T-cell (primary cell): ENCODE measurements around the gene TAS2R31. TPM values are rescaled to one million over a fixed set of nuclear protein-coding genes. Genes with fewer than 3 reads are reported as not detected.

Experiments
- ATAC-seq, 4 experiments: fragments of 200-7000 bp in 3 of 4; fragments of 150-1000 bp in 1 of 4; cut with Tn5 transposase; replicated peaks in 1 of 4; 1 replicate in 3 of 4; 2 replicates in 1 of 4; pipeline ENCODE4 v1.10.0; 2021; ENCODE audit warnings: moderate library complexity in 3 of 4, mild to moderate bottlenecking in 2 of 4, moderate number of reproducible peaks in 1 of 4
- CTCF ChIA-PET, 2 donors: fragments of 300-600 bp; sonication (Branson Sonifier 250); formaldehyde crosslinking; loops; one replicate each; lab custom pipeline; 2022; ENCODE audit warnings: antibody characterized with exemption in 2 of 2; lab: Charles Lee
- POLR2A ChIA-PET, 2 donors: fragments of 300-600 bp; sonication (Branson Sonifier 250); formaldehyde crosslinking; loops; one replicate each; lab custom pipeline; 2022; ENCODE audit warnings: antibody characterized with exemption in 2 of 2; lab: Charles Lee
- DNase-seq, 35 experiments: peaks; one replicate each; pipeline versions ENCODE4 v3.0.0 to v3.0.0-alpha.2; 2013 to 2023
- H3K27ac ChIP-seq: one replicate; pipeline ENCODE4 v1.5.1; 2013; ENCODE audit warnings: low read length
- H3K27me3 ChIP-seq, 2 experiments: replicated peaks in 1 of 2; 1 replicate in 1 of 2; 2 replicates in 1 of 2; pipeline versions ENCODE4 v1.6.1 to v1.7.0; 2013; ENCODE audit warnings: low read length in 1 of 2, mixed read lengths in 1 of 2; ENCODE audit not compliant: control insufficient read depth in 2 of 2, insufficient read depth in 2 of 2; ENCODE audit errors: extremely low read depth in 1 of 2
- H3K36me3 ChIP-seq, 2 donors: 1 replicate in 1 of 2; 2 replicates in 1 of 2; pipeline versions ENCODE4 v1.6.1 to v1.7.0; 2013; ENCODE audit warnings: low read length in 1 of 2; ENCODE audit not compliant: control insufficient read depth in 2 of 2, insufficient read depth in 1 of 2; ENCODE audit errors: extremely low read depth in 1 of 2
- H3K4me1 ChIP-seq, 2 experiments: 1 replicate in 1 of 2; 2 replicates in 1 of 2; pipeline versions ENCODE4 v1.6.1 to v1.7.0; 2013; ENCODE audit warnings: low read length in 2 of 2, mixed read lengths in 1 of 2; ENCODE audit not compliant: insufficient read depth in 2 of 2, control insufficient read depth in 1 of 2; ENCODE audit errors: extremely low read depth in 1 of 2
- H3K4me3 ChIP-seq, 2 donors: 1 replicate in 1 of 2; 2 replicates in 1 of 2; pipeline versions ENCODE4 v1.5.1 to v1.7.0; 2013; ENCODE audit warnings: mild to moderate bottlenecking in 2 of 2, low read length in 1 of 2, moderate library complexity in 1 of 2; ENCODE audit not compliant: control insufficient read depth in 1 of 2; ENCODE audit errors: extremely low read depth in 1 of 2
- H3K9me3 ChIP-seq: 2 replicates; pipeline ENCODE4 v1.7.0; 2013
- H3K27ac Mint-ChIP-seq, 2 donors: one replicate each; pipeline ENCODE4 v1.8.0; 2020 to 2021; ENCODE audit warnings: mild to moderate bottlenecking in 2 of 2, mixed read lengths in 2 of 2
- H3K27me3 Mint-ChIP-seq, 2 donors: one replicate each; pipeline ENCODE4 v1.8.0; 2021 to 2022; ENCODE audit warnings: mixed read lengths in 2 of 2
- H3K36me3 Mint-ChIP-seq: one replicate; pipeline ENCODE4 v1.8.0; 2021; ENCODE audit warnings: mixed read lengths
- H3K4me1 Mint-ChIP-seq, 3 donors: one replicate each; pipeline ENCODE4 v1.8.0; 2020 to 2022; ENCODE audit warnings: mixed read lengths in 3 of 3, mild to moderate bottlenecking in 1 of 3
- H3K4me3 Mint-ChIP-seq, 3 donors: one replicate each; pipeline ENCODE4 v1.8.0; 2020 to 2022; ENCODE audit warnings: mild to moderate bottlenecking in 3 of 3, mixed read lengths in 3 of 3, moderate library complexity in 3 of 3
- H3K9me3 Mint-ChIP-seq, 3 donors: one replicate each; pipeline ENCODE4 v1.8.0; 2020 to 2022; ENCODE audit warnings: mixed read lengths in 3 of 3
- WGBS: methylation state at CpG from one replicate; pipeline ENCODE4 v1.1.5; 2013; ENCODE audit warnings: missing lambda C conversion rate; ENCODE audit not compliant: insufficient coverage; 5-methylcytosine and 5-hydroxymethylcytosine counted together
- total RNA-seq, 35 experiments: library from RNA in 6 of 35; stranded (reverse) in 6 of 35; fragments of 120-200 nt in 1 of 35; gene quantifications; one replicate each; pipeline versions ENCODE4 v1.2.1 to v1.2.4 and lab custom pipeline; 2013 to 2026

TAS2R31 gene, protein sequence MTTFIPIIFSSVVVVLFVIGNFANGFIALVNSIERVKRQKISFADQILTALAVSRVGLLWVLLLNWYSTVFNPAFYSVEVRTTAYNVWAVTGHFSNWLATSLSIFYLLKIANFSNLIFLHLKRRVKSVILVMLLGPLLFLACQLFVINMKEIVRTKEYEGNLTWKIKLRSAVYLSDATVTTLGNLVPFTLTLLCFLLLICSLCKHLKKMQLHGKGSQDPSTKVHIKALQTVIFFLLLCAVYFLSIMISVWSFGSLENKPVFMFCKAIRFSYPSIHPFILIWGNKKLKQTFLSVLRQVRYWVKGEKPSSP
- total RNA-seq (1 to 10 TPM; 2.4 to 4.3 (median 3.6) TPM), total RNA-seq (lab: John Stamatoyannopoulos, UW) (0.39 to 3.5 (median 1.5) reads per million in 29 experiments)
- total RNA-seq (2013): 8.9 TPM

DNA sequence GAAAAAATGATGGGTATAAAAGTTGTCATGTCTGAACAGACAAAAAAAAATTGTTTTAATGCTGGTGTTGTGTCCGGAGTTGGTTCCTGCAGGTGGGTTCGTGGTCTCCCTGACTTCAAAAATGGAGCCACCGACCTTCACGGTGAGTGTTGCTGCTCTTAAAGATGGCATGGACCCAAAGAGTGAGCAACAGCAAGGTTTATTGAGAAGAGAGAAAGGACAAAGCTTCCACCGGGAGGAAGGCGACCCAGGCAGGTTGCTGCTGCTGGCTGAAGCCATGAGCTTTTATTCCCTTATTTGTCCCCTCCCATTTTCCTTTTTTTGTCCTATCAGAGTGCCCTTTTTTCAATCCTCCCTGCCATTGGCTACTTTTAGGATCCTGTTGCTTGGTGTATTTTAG is at the start of gene TAS2R31:
TSS of gene TAS2R31 (minus strand) at position 101 of the 400 bp plus-strand sequence. CDS start at position 29, 72 bp downstream.
- Histone ChIP-seq H3K4me3 (no peak within 1 kb of the TSS), H3K36me3 (peaks cover 0 to 14% of the 10 kb centered on the region in 2 donors), H3K27me3 (no peaks in the 10 kb centered on the region), H3K4me1 (no peaks in the 10 kb centered on the region), H3K27ac (no peak within 1 kb of the TSS), H3K9me3 (no peaks in the 10 kb centered on the region)
- CTCF ChIA-PET: no interaction called here
- 100% methylated on average over 4 of the region's 6 CpGs for WGBS
- no peaks in the 10 kb centered on the region for H3K27me3 Mint-ChIP-seq
- no peak within 1 kb of the TSS for H3K27ac Mint-ChIP-seq
- H3K4me1 Mint-ChIP-seq: peaks cover 0 to 5% (median 0%) of the 10 kb centered on the region in 3 donors
- peaks cover 49% of the 10 kb centered on the region for H3K36me3 Mint-ChIP-seq
- POLR2A ChIA-PET: no interaction called here
- no peak within 1 kb of the TSS for H3K4me3 Mint-ChIP-seq
- DNase-seq: no peak
- no peak for ATAC-seq
- H3K9me3 Mint-ChIP-seq: no peaks in the 10 kb centered on the region

DNA sequence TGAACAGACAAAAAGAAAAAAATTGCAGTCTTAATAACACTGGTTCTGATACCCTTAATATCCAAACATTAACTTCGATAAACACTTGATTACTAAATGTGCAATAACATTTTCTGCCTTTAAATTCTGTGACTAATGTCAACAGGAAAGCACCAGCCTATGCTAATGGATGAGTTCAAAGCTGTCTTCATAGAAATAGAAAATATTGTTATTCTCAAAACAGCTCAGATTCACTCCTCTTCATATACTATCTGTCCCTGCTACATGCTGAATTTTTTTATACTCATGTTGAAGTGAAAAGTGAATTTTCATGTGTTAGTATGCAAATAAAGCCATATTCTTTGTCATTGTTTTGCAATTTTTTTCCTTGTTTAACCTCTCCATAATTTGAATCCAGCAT is 47.0 kb upstream of the TAS2R31 start:
- Mint-ChIP-seq H3K4me1 (peaks cover 0 to 32% (median 13%) of the 10 kb centered on the region in 3 donors), H3K9me3 (peaks cover 5 to 16% (median 5%) of the 10 kb centered on the region in 3 donors), H3K36me3 (peaks cover 57% of the 10 kb centered on the region), H3K4me3 (no peak overlapping the region), H3K27me3 (no peaks in the 10 kb centered on the region), H3K27ac (no peak overlapping the region)
- ChIA-PET POLR2A (no interaction called here), CTCF (no interaction called here)
- WGBS: no CpG with 5 or more reads among the region's 1 CpG
- Histone ChIP-seq H3K9me3 (no peaks in the 10 kb centered on the region), H3K27ac (no peak overlapping the region), H3K27me3 (no peaks in the 10 kb centered on the region), H3K36me3 (no peaks in the 10 kb centered on the region), H3K4me1 (no peaks in the 10 kb centered on the region), H3K4me3 (no peak overlapping the region)
- ATAC-seq (no peak), DNase-seq (no peak)

DNA sequence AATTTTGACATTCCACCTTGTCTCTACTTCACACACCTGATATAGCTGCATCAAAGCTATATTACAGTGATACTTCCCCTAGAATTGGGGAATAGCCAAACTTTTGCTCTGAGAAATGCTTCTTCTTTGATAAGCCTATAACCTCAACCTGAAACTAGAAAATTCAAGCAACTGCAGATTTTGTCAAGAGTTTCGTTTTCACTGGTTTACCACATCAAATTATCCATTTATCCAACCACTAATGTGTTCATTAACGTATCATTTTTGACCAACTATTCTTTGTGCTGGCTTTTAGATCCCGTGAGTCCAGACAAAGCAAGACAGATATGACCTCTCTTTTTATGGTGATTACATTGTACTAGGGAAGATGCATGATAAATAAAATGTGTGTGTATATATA is 44.4 kb upstream of the TAS2R31 start:
- Histone ChIP-seq H3K27me3 (no peaks in the 10 kb centered on the region), H3K9me3 (no peaks in the 10 kb centered on the region), H3K27ac (no peak overlapping the region), H3K36me3 (no peaks in the 10 kb centered on the region), H3K4me1 (no peaks in the 10 kb centered on the region), H3K4me3 (no peak overlapping the region)
- no CpG with 5 or more reads among the region's 3 CpGs for WGBS
- H3K27ac Mint-ChIP-seq: no peak overlapping the region
- ATAC-seq (no peak), DNase-seq (no peak)
- H3K4me3 Mint-ChIP-seq: no peak overlapping the region
- CTCF ChIA-PET: no interaction called here
- no peaks in the 10 kb centered on the region for H3K27me3 Mint-ChIP-seq
- H3K9me3 Mint-ChIP-seq: peaks cover 0 to 4% (median 0%) of the 10 kb centered on the region in 3 donors
- H3K36me3 Mint-ChIP-seq: peaks cover 63% of the 10 kb centered on the region
- POLR2A ChIA-PET: no interaction called here
- peaks cover 0 to 38% (median 13%) of the 10 kb centered on the region in 3 donors for H3K4me1 Mint-ChIP-seq

DNA sequence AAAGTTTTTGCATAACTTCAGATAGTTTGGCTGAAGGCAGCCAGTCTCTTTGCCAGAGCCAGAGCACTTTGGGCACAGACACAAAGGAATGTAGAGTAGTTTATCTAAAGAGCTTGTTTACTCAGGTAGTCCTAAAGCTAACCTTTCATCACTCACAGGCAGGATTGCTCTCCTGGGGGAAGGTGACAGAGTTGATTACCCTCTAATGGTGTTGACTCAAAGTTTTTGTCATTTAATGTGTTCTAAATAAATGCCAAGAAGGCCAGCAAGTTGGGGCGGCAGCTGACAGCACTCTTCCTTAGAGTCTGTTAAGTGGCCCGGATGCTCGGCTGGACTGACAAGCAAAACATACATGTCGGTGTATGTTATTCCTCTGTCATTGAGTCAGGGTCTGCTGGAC is 40.2 kb upstream of the TAS2R31 start:
- WGBS: 50% methylated on average over 2 of the region's 4 CpGs
- peaks cover 0 to 23% (median 7%) of the 10 kb centered on the region in 3 donors for H3K4me1 Mint-ChIP-seq

DNA sequence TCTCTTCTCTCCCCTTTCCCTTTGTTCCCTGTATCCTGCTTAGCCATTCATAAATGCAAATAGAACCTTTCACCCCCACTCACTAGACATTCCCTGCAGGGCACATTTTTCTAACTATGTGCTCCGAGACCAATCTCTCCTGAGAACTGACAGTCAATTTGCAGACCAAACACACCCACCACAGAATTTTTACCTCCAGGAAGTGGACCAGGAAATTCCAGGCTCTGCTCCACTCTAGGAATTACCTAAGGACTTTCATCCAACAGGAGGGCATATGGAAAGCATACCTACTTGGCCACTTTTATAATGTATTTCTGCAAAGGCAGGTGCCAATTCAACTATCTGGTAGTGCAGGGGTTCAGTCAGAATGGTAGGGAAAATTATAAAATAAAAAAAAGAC is 39.8 kb upstream of the TAS2R31 start:
- H3K9me3 ChIP-seq: no peaks in the 10 kb centered on the region
- no peaks in the 10 kb centered on the region for H3K36me3 ChIP-seq
- WGBS: no CpG with 5 or more reads among the region's 1 CpG
- no peak overlapping the region for H3K27ac Mint-ChIP-seq
- no peak overlapping the region for H3K27ac ChIP-seq
- H3K27me3 ChIP-seq: no peaks in the 10 kb centered on the region
- H3K4me3 Mint-ChIP-seq: no peak overlapping the region
- CTCF ChIA-PET: no interaction called here
- peaks cover 0 to 3% (median 0%) of the 10 kb centered on the region in 3 donors for H3K9me3 Mint-ChIP-seq
- POLR2A ChIA-PET: no interaction called here
- H3K4me1 ChIP-seq: peaks cover 0 to 2% of the 10 kb centered on the region in 2 experiments
- peaks cover 0 to 21% (median 6%) of the 10 kb centered on the region in 3 donors for H3K4me1 Mint-ChIP-seq
- ATAC-seq (no peak), DNase-seq (no peak)
- no peaks in the 10 kb centered on the region for H3K27me3 Mint-ChIP-seq
- peaks cover 56% of the 10 kb centered on the region for H3K36me3 Mint-ChIP-seq
- H3K4me3 ChIP-seq: no peak overlapping the region

More for the DNA sequence above, 40.2 kb upstream of the TAS2R31 start:
- ATAC-seq: no peak
- H3K9me3 Mint-ChIP-seq: peaks cover 0 to 3% (median 0%) of the 10 kb centered on the region in 3 donors
- Histone ChIP-seq H3K36me3 (no peaks in the 10 kb centered on the region), H3K9me3 (no peaks in the 10 kb centered on the region), H3K27ac (no peak overlapping the region), H3K4me3 (no peak overlapping the region), H3K27me3 (no peaks in the 10 kb centered on the region), H3K4me1 (peaks cover 0 to 2% of the 10 kb centered on the region in 2 experiments)
- H3K4me3 Mint-ChIP-seq: no peak overlapping the region
- H3K27me3 Mint-ChIP-seq: no peaks in the 10 kb centered on the region
- no peak overlapping the region for H3K27ac Mint-ChIP-seq
- ChIA-PET POLR2A (no interaction called here), CTCF (no interaction called here)
- peaks cover 56% of the 10 kb centered on the region for H3K36me3 Mint-ChIP-seq
- DNase-seq: no peak

DNA sequence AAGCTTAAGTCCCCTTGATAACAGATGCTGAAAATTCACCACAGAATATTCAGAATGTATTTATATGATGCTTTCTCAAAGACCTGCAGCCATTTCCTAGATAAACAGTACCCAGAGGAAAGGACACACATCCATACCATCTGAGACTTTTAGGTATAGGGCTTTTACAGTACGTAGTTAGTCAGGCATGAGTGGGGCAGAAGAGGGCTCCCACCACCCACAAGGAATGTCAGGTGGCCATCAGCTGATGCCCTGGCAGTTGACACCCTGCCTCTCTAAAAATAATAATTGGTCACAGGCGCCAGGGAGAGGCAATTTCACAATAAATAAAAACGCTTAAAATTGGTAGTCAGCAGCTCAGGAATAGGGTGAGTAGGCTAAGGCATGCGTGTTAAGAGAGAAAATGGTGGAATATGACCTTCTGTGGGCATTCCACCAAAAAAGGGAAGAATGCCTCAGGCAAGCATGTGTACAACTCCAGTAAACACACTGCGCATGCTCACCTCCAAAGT is 38.7 kb upstream of the TAS2R31 start:
- Histone ChIP-seq H3K4me3 (no peak overlapping the region), H3K9me3 (no peaks in the 10 kb centered on the region), H3K27ac (no peak overlapping the region), H3K27me3 (no peaks in the 10 kb centered on the region), H3K4me1 (peaks cover 0 to 2% of the 10 kb centered on the region in 2 experiments), H3K36me3 (no peaks in the 10 kb centered on the region)
- ChIA-PET POLR2A (no interaction called here), CTCF (interaction anchor here in 1 of 2 donors (0.5 kb wide), 1 partner anchor 756 kb away, joined by 6 read pairs; no protein-coding TSS in a partner anchor)
- Mint-ChIP-seq H3K4me1 (peaks cover 0 to 19% (median 10%) of the 10 kb centered on the region in 3 donors), H3K27me3 (no peaks in the 10 kb centered on the region), H3K36me3 (peaks cover 56% of the 10 kb centered on the region), H3K27ac (no peak overlapping the region), H3K4me3 (no peak overlapping the region), H3K9me3 (peaks cover 0 to 3% (median 0%) of the 10 kb centered on the region in 3 donors)
- WGBS: 0% methylated on average over 1 of the region's 5 CpGs
- ATAC-seq (no peak), DNase-seq (no peak)
